ENCODE data around the gene NPPB.
A peak's percentile ranks its signal among the peaks of the same experiment; 100 is the strongest.

The NPPB gene

GRCh38 chr1:11880911-11881748 is 22.4 kb upstream of the NPPB start:
- no peak for DNase-seq (ENCODE audit: low spot score)

- no peak for DNase-seq (ENCODE audit: low spot score)
These were observed 21.4 kb upstream of the NPPB start for GRCh38 chr1:11880181-11880575.

- no peak for DNase-seq (ENCODE audit: low spot score)
These were observed 20.8 kb upstream of the NPPB start for GRCh38 chr1:11879311-11880180.

- DNase-seq (ENCODE audit: low spot score) = no peak
These were observed 20.1 kb upstream of the NPPB start for GRCh38 chr1:11878891-11879190.

GRCh38 chr1:11878081-11878890 is 19.5 kb upstream of the NPPB start:
- DNase-seq (ENCODE audit: low spot score) = no peak

- no peak for DNase-seq (ENCODE audit: low spot score)
These were observed 18.3 kb upstream of the NPPB start for GRCh38 chr1:11877074-11877473.

GRCh38 chr1:11875094-11875493 is 16.3 kb upstream of the NPPB start:
- DNase-seq (ENCODE audit: low spot score) = no peak

- DNase-seq (ENCODE audit: low spot score) = no peak
These were observed 15.9 kb upstream of the NPPB start for GRCh38 chr1:11874624-11875023.

- no peak for DNase-seq (ENCODE audit: low spot score)
These were observed 15.5 kb upstream of the NPPB start for GRCh38 chr1:11874258-11874562.

- no peak for DNase-seq (ENCODE audit: low spot score)
These were observed 14.9 kb upstream of the NPPB start for GRCh38 chr1:11873395-11874257.

- DNase-seq (ENCODE audit: low spot score) = no peak
These were observed 13.8 kb upstream of the NPPB start for GRCh38 chr1:11872545-11872944.

GRCh38 chr1:11869650-11870207 is 11.0 kb upstream of the NPPB start:
- DNase-seq (ENCODE audit: low spot score) = no peak

GRCh38 chr1:11869104-11869503 is 10.4 kb upstream of the NPPB start:
- no peak for DNase-seq (ENCODE audit: low spot score)

GRCh38 chr1:11868331-11868980 is 9.7 kb upstream of the NPPB start:
- DNase-seq (ENCODE audit: low spot score) = no peak

- DNase-seq (ENCODE audit: low spot score) = no peak
These were observed 4.1 kb upstream of the NPPB start for GRCh38 chr1:11862890-11863289.

- no peak for DNase-seq (ENCODE audit: low spot score)
These were observed 1.8 kb upstream of the NPPB start for GRCh38 chr1:11860587-11860986.

GRCh38 chr1:11860083-11860482 is 1.3 kb upstream of the NPPB start:
- DNase-seq (ENCODE audit: low spot score) = no peak

GRCh38 chr1:11858968-11859871 is 475 bp upstream of the NPPB start:
- DNase-seq (ENCODE audit: low spot score) = peak; percentile 86

GRCh38 chr1:11858158-11858557 is 587 bp downstream of the NPPB start:
- DNase-seq (ENCODE audit: low spot score) = no peak
